IMR-90 (cell line): ENCODE data around the gene PXT1. TPM values are rescaled to one million over a fixed set of nuclear protein-coding genes. Genes with fewer than 3 reads are reported as not detected.

Experiments used
- ATAC-seq: fragments of 200-7000 bp; cut with Tn5 transposase; 2 replicates; pipeline ENCODE4 v1.9.1; 2020; ENCODE audit warnings: low read depth, mild to moderate bottlenecking, moderate library complexity
- BruUV-seq: library from RNA; stranded (reverse); fragments of 400-500 nt; replicated peaks from 2 replicates; lab custom pipeline; 2021; lab: Mats Ljungman, UMichigan
- CTCF ChIA-PET: fragments of 300-600 bp; formaldehyde crosslinking; extraction: SDS; loops from one replicate; lab custom pipeline; 2021; ENCODE audit warnings: antibody characterized with exemption; lab: Yijun Ruan, JAX
- POLR2A ChIA-PET: fragments of 300-600 bp; sonication (Branson Sonifier 250); formaldehyde crosslinking; loops from one replicate; lab custom pipeline; 2022; ENCODE audit warnings: antibody characterized with exemption; ENCODE audit not compliant: unreplicated experiment; lab: Charles Lee
- DNase-seq: peaks from one replicate; pipeline ENCODE4 v3.0.0; 2013
- H2AFZ ChIP-seq: replicated peaks from 2 replicates; pipeline ENCODE3; 2013; ENCODE audit warnings: low read length, mild to moderate bottlenecking; ENCODE audit not compliant: poor library complexity
- H2AK5ac ChIP-seq: 2 replicates; pipeline ENCODE4 v1.6.1; 2013; ENCODE audit warnings: low read depth, low read length, inconsistent platforms
- H2AK9ac ChIP-seq: replicated peaks from 2 replicates; pipeline ENCODE3; 2013; ENCODE audit warnings: mild to moderate bottlenecking, low read depth, low read length, moderate library complexity; ENCODE audit not compliant: poor library complexity
- H2BK120ac ChIP-seq: 2 replicates; pipeline ENCODE4 v1.6.1; 2013; ENCODE audit warnings: low read depth, low read length, inconsistent platforms
- H2BK15ac ChIP-seq: 3 replicates; pipeline ENCODE4 v1.6.1; 2013; ENCODE audit warnings: low read depth, low read length, inconsistent platforms
- H2BK20ac ChIP-seq: 2 replicates; pipeline ENCODE4 v1.6.1; 2013; ENCODE audit warnings: low read depth, mild to moderate bottlenecking, inconsistent platforms, low read length, moderate library complexity
- H2BK5ac ChIP-seq: 2 replicates; pipeline ENCODE4 v1.6.1; 2013; ENCODE audit warnings: mild to moderate bottlenecking, low read depth, low read length, inconsistent platforms; ENCODE audit not compliant: poor library complexity, severe bottlenecking
- H3K14ac ChIP-seq: replicated peaks from 2 replicates; pipeline ENCODE4 v1.6.1; 2013; ENCODE audit warnings: low read depth, low read length, inconsistent platforms
- H3K18ac ChIP-seq: 2 replicates; pipeline ENCODE4 v1.6.1; 2013; ENCODE audit warnings: low read depth, low read length, control low read depth
- H3K23ac ChIP-seq: 2 replicates; pipeline ENCODE4 v1.6.1; 2013; ENCODE audit warnings: low read depth, low read length, inconsistent platforms
- H3K27ac ChIP-seq: 2 replicates; pipeline ENCODE4 v1.5.1; 2013; ENCODE audit warnings: mild to moderate bottlenecking, control low read depth, low read length; ENCODE audit not compliant: insufficient read depth
- H3K27me3 ChIP-seq: 2 replicates; pipeline ENCODE4 v1.6.1; 2013; ENCODE audit warnings: low read length; ENCODE audit not compliant: control insufficient read depth, insufficient read depth
- H3K36me3 ChIP-seq: 2 replicates; pipeline ENCODE4 v1.6.1; 2013; ENCODE audit warnings: low read length, mixed read lengths; ENCODE audit not compliant: control insufficient read depth, insufficient read depth
- H3K4ac ChIP-seq: 2 replicates; pipeline ENCODE4 v1.6.1; 2013; ENCODE audit warnings: low read depth, low read length, inconsistent platforms
- H3K4me1 ChIP-seq: 2 replicates; pipeline ENCODE4 v1.6.1; 2013; ENCODE audit warnings: low read length, mixed read lengths; ENCODE audit not compliant: control insufficient read depth, insufficient read depth
- H3K4me2 ChIP-seq: 2 replicates; pipeline ENCODE4 v1.6.1; 2013; ENCODE audit warnings: low read depth, mild to moderate bottlenecking, control low read depth, low read length, moderate library complexity
- H3K4me3 ChIP-seq: 2 replicates; pipeline ENCODE4 v1.5.1; 2013; ENCODE audit warnings: low read depth, mild to moderate bottlenecking, control low read depth, low read length, moderate library complexity; ENCODE audit not compliant: insufficient read depth
- H3K56ac ChIP-seq: 2 replicates; pipeline ENCODE4 v1.6.1; 2013; ENCODE audit warnings: low read length, inconsistent platforms; ENCODE audit not compliant: insufficient read depth; ENCODE audit errors: extremely low read depth
- H3K79me1 ChIP-seq, 2 experiments: 2 replicates each; pipeline ENCODE4 v1.6.1; 2013; ENCODE audit warnings: low read length in 2 of 2, inconsistent platforms in 1 of 2, low read depth in 1 of 2
- H3K9ac ChIP-seq: 2 replicates; pipeline ENCODE4 v1.6.1; 2013; ENCODE audit warnings: low read depth, low read length, control low read depth
- H3K9me1 ChIP-seq: 2 replicates; pipeline ENCODE4 v1.6.1; 2013; ENCODE audit warnings: low read length, inconsistent platforms; ENCODE audit not compliant: insufficient read depth
- H3K9me3 ChIP-seq: 2 replicates; pipeline ENCODE4 v1.6.1; 2013; ENCODE audit warnings: low read length; ENCODE audit not compliant: control insufficient read depth, insufficient read depth
- H4K20me1 ChIP-seq: 2 replicates; pipeline ENCODE4 v1.6.1; 2013; ENCODE audit warnings: low read length, inconsistent platforms; ENCODE audit not compliant: insufficient read depth
- H4K5ac ChIP-seq: 2 replicates; pipeline ENCODE4 v1.6.1; 2013; ENCODE audit warnings: mild to moderate bottlenecking, low read depth, low read length, control low read depth
- H4K8ac ChIP-seq, 2 experiments: 2 replicates each; pipeline ENCODE4 v1.6.1; 2013; ENCODE audit warnings: low read depth in 2 of 2, low read length in 2 of 2, control low read depth in 1 of 2, inconsistent platforms in 1 of 2
- H4K91ac ChIP-seq: 2 replicates; pipeline ENCODE4 v1.6.1; 2013; ENCODE audit warnings: low read depth, low read length, inconsistent platforms; ENCODE audit not compliant: insufficient read depth
- BHLHE40 ChIP-seq: fragments of 150-350 bp; IDR thresholded peaks from 2 replicates; pipeline ENCODE4 v1.6.1; 2016; ENCODE audit warnings: mild to moderate bottlenecking, low read depth, low read length
- CEBPB ChIP-seq: IDR thresholded peaks from 2 replicates; pipeline ENCODE4 v1.6.1; 2012; ENCODE audit warnings: low read depth, low read length, improper control_type of control experiment
- CHD1 ChIP-seq: IDR thresholded peaks from 2 replicates; pipeline ENCODE4 v1.6.1; 2012; ENCODE audit warnings: low read depth, low read length, improper control_type of control experiment
- CTCF ChIP-seq: conservative IDR thresholded peaks from 2 replicates; pipeline ENCODE4 v1.5.1; 2012; ENCODE audit warnings: mild to moderate bottlenecking, low read depth, low read length, improper control_type of control experiment
- ELK1 ChIP-seq: fragments of 150-350 bp; IDR thresholded peaks from 2 replicates; pipeline ENCODE4 v1.6.1; 2016; ENCODE audit warnings: low read depth, mild to moderate bottlenecking, low read length, moderate library complexity, borderline replicate concordance
- FOS ChIP-seq: fragments of 150-350 bp; IDR thresholded peaks from 2 replicates; pipeline ENCODE4 v1.6.1; 2016; ENCODE audit warnings: low read depth, low read length
- MAFK ChIP-seq: IDR thresholded peaks from 2 replicates; pipeline ENCODE4 v1.6.1; 2012; ENCODE audit warnings: low read depth, low read length, improper control_type of control experiment
- MAZ ChIP-seq: IDR thresholded peaks from 2 replicates; pipeline ENCODE4 v1.6.1; 2012; ENCODE audit warnings: low read depth, mild to moderate bottlenecking, low read length, improper control_type of control experiment, moderate library complexity, borderline replicate concordance
- MXI1 ChIP-seq: IDR thresholded peaks from 2 replicates; pipeline ENCODE4 v1.6.1; 2012; ENCODE audit warnings: low read depth, mild to moderate bottlenecking, low read length, moderate library complexity, borderline replicate concordance
- NFE2L2 ChIP-seq: fragments of 150-350 bp; IDR thresholded peaks from 2 replicates; pipeline ENCODE4 v1.6.1; 2016; ENCODE audit warnings: low read depth, mild to moderate bottlenecking, low read length
- POLR2A ChIP-seq: IDR thresholded peaks from 2 replicates; pipeline ENCODE4 v1.6.1; 2012; ENCODE audit warnings: mild to moderate bottlenecking, low read depth, low read length
- RAD21 ChIP-seq: IDR thresholded peaks from 2 replicates; pipeline ENCODE4 v1.6.1; 2012; ENCODE audit warnings: low read length, improper control_type of control experiment
- RCOR1 ChIP-seq: IDR thresholded peaks from 2 replicates; pipeline ENCODE4 v1.6.1; 2012; ENCODE audit warnings: mild to moderate bottlenecking, low read length, improper control_type of control experiment; ENCODE audit not compliant: insufficient replicate concordance
- RFX5 ChIP-seq: IDR thresholded peaks from 2 replicates; pipeline ENCODE4 v1.8.0; 2012; ENCODE audit warnings: low read depth, mild to moderate bottlenecking, low read length, moderate library complexity
- SMC3 ChIP-seq: fragments of 150-350 bp; IDR thresholded peaks from 2 replicates; pipeline ENCODE4 v1.6.1; 2016; ENCODE audit warnings: low read depth, mild to moderate bottlenecking, antibody characterized with exemption, low read length, moderate library complexity
- USF2 ChIP-seq: fragments of 150-350 bp; IDR thresholded peaks from 2 replicates; pipeline ENCODE4 v1.6.1; 2017; ENCODE audit warnings: mild to moderate bottlenecking, antibody characterized with exemption, low read length, low read depth
- dilution Hi-C: fragments of 300-500 bp; cut with HindIII; formaldehyde crosslinking; loops from one replicate; pipeline ENCODE4 v1.14.3; 2018; ENCODE audit warnings: low sequenced_read_pairs; ENCODE audit not compliant: unreplicated experiment
- in situ Hi-C: fragments of 300-500 bp; cut with MboI; formaldehyde crosslinking; loops from 3 replicates; pipeline ENCODE4 v1.14.3; 2019; ENCODE audit warnings: low sequenced_read_pairs, inconsistent platforms, mixed read lengths
- intact Hi-C: fragments of 100-400 bp; cut with micrococcal nuclease; formaldehyde crosslinking; loops from 2 replicates; pipeline ENCODE4 v1.10.0; 2022
- polyA plus RNA-seq, 3 experiments: library from polyadenylated mRNA; depleted of rRNA; stranded (reverse); fragments of >200 nt; gene quantifications; 2 replicates each; pipeline ENCODE4 v1.2.3, GENCODE V29; 2012; ENCODE audit warnings: low replicate concordance in 1 of 3
- total RNA-seq: library from RNA; depleted of rRNA; stranded (reverse); fragments of >200 nt; gene quantifications from 2 replicates; pipeline ENCODE4 v1.2.3, GENCODE V29; 2012

Gene PXT1
- total and polyA plus RNA-seq, 2 of the 4 experiments (the other 2 are of a cell fraction): not detected

- Histone ChIP-seq H2AK5ac (no peak overlapping the region), H3K9ac (no peak overlapping the region), H4K20me1 (peaks cover 35% of the 10 kb centered on the region), H3K36me3 (peaks cover 4% of the 10 kb centered on the region), H3K9me3 (0 out of 2 replicates have a peak, but pooled peaks cover 2% of the 10 kb centered on the region), H3K18ac (no peak overlapping the region), H2BK15ac (no peak overlapping the region), H2BK5ac (peak overlapping the region; percentile 51), H3K4me1 (peaks cover 6% of the 10 kb centered on the region), H3K23ac (no peak overlapping the region), H3K4me2 (no peak overlapping the region; the same call in 1 of the 2 replicates), H3K56ac (no peak overlapping the region), H3K4ac (no peak overlapping the region), H3K27ac (no peak overlapping the region), H2BK20ac (no peak overlapping the region), H3K4me3 (no peak overlapping the region), H3K79me1 (peaks cover 0 to 56% of the 10 kb centered on the region in 2 experiments; a peak in 3 of 4 replicates), H3K9me1 (no peaks in the 10 kb centered on the region; the same call in 1 of the 2 replicates), H3K27me3 (no peaks in the 10 kb centered on the region), H4K91ac (no peak overlapping the region), H2AK9ac (no peak overlapping the region), H4K8ac (no peak overlapping the region), H2AFZ (no peak overlapping the region), H2BK120ac (no peak overlapping the region), H4K5ac (no peak overlapping the region), H3K14ac (no peak overlapping the region)
- DNase-seq: no peak
- TF ChIP-seq RFX5 (no peak), CTCF (no peak), MAFK (no peak), ELK1 (no peak), RCOR1 (no peak), MXI1 (no peak), BHLHE40 (no peak), MAZ (no peak), SMC3 (no peak), CHD1 (no peak), POLR2A (no peak), NFE2L2 (no peak), CEBPB (no peak), USF2 (no peak), FOS (no peak), RAD21 (no peak)
- ChIA-PET POLR2A (interaction anchor here (0.5 kb wide), 1 partner anchor 155 kb away, joined by 7 read pairs; no protein-coding TSS in a partner anchor), CTCF (no interaction called here)
- ATAC-seq: no peak
- dilution Hi-C loops (no loop called here), intact Hi-C loops (no loop called here), in situ Hi-C loops (no loop called here)
- BruUV-seq: no TSS peak
These were observed 3.0 kb upstream of the PXT1 start for GRCh38 chr6:36445621-36446020.
